MM.1S (cell line): Measurements from ENCODE around the gene FARS2.

Experiments
- EZH2 ChIP-seq: fragments of 300-600 bp; sonication (generic); optimal IDR thresholded peaks from 2 replicates; pipeline ENCODE3; 2017; ENCODE audit warnings: low read depth, mild to moderate bottlenecking, antibody characterized with exemption, low read length, mixed read lengths
- EZH2phosphoT487 ChIP-seq: fragments of 300-600 bp; sonication (generic); IDR thresholded peaks from 2 replicates; pipeline ENCODE4 v1.6.1; 2018; ENCODE audit warnings: antibody characterized with exemption, low read length
- TF ChIP-seq, protein P1 (sequence below): fragments of 300-600 bp; sonication (generic); IDR thresholded peaks from 2 replicates; pipeline ENCODE4 v1.5.1; 2016; ENCODE audit warnings: antibody characterized with exemption, low read length, mixed read lengths

DNA sequence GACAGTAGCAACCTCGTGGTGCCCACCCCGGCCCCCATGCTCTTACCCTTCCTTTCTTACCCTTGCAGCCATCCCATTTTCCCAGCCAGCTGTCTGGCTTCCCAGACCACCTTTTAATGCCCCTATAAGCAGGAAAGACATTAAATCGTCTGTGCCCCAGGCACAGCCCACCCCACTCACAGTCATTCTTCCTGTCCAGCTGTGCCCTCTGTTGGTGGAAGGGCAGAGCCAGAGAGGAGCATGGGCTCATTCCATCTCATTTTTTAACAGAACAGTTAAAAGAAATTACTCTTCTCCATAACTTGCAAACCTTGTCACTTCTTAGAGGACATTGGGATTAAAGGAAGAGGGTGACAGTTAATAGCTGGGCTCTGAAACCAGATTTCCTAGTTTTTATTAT lies 504.9 kb downstream of the FARS2 start:
- TF ChIP-seq, protein P1, sequence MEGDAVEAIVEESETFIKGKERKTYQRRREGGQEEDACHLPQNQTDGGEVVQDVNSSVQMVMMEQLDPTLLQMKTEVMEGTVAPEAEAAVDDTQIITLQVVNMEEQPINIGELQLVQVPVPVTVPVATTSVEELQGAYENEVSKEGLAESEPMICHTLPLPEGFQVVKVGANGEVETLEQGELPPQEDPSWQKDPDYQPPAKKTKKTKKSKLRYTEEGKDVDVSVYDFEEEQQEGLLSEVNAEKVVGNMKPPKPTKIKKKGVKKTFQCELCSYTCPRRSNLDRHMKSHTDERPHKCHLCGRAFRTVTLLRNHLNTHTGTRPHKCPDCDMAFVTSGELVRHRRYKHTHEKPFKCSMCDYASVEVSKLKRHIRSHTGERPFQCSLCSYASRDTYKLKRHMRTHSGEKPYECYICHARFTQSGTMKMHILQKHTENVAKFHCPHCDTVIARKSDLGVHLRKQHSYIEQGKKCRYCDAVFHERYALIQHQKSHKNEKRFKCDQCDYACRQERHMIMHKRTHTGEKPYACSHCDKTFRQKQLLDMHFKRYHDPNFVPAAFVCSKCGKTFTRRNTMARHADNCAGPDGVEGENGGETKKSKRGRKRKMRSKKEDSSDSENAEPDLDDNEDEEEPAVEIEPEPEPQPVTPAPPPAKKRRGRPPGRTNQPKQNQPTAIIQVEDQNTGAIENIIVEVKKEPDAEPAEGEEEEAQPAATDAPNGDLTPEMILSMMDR: no peak
- TF ChIP-seq EZH2 (no peak), EZH2phosphoT487 (no peak)
